GM18499 (cell line): ENCODE results near the gene FBXL4.
"Not testable (repeated sequence)": the region's sequence is repeated elsewhere in the genome, so short reads cannot be mapped to it uniquely, and the experiment has no call there.

Experiments used
- ATAC-seq: cut with Tn5 transposase; IDR thresholded peaks from one replicate; pipeline ENCODE4 v1.9.1; 2021; ENCODE audit warnings: moderate number of reproducible peaks; ENCODE audit not compliant: insufficient read depth, unreplicated experiment

The FBXL4 gene

DNA sequence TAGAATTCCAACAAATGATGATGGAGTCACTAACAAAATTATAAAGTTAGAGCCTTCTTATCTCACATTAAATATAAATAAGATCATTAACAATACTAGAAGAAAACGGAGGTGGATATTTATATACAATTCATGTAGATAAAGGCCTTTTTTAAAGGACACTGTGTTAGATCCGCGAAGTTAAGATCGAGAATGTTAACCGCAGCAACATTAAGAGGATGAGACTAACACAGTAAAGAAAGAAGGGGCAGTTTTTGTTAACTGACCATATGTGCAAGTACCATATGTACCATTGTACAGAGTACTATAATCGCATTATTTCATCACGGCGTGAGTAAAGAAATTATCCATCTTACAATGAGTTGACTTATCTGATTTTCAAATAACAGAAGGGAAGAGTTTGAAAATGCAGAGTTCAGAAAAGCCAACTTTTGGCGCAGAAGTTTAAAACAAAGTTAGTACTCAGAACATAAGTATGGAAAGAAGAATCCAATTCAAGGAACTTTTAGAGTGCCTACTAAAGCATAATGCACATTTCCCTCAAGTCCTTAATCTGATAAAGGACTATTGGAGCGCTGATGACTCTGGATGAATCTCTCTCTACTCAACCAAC is 1.4 kb downstream of the FBXL4 start:
- ATAC-seq: no peak

DNA sequence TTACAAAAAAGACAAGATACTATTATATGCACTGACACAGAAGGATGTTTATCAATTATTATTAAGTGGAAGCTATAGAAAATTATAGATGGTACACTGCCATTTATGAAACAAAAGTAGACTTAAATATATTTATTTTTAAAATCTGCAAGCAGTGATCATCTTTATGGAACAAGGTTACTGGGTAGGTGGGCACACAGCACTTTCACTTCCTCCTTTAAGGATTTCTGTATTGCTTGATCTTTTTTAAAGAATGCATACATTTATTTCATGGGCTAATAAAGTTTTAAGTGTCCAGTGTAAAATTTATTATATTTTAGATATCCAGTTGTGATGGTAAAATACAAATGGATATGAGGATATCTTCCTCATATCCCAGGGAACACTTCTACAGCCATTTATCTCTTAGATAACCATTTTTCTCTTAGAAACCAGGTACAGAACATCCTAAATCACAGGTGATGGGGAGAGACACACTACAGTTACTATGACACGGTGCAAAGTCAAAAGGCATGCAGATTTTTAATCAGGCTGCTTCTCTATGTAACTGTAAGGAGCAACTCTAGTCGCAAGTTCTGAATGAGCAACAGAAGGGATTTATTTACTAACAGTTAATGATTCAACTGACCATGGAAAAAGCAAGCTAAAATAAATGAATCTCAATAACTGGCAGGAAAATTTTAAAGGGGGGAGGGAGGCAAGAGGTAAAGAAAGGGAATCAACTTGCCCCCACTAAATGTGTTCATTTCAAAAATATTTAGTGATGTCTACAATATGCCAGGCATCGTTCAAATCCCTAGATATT is 2.2 kb downstream of the FBXL4 start:
- no peak for ATAC-seq

DNA sequence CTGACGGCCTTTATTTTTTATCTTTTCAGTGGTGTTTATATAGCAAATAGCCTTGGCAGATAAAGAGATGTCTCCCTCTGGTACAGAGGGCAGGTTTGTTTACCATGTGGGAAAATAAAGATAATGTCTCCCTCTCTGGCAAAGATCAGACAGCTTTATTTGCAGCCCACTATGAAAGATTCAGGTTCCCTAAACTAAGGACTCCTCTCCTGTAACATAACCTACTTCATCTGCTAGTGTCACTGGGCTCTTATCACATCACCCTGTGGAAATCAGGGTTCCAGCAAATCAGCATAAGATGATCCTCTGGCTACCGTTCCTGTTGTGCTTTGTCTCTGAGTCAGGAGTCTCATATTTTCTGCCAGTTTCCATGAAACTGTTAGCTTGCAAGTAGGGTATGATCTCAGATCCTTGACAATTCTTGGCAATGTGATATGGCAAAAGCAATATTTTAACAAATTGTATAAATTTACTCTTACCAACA is 3.1 kb downstream of the FBXL4 start:
- ATAC-seq: no peak

- ATAC-seq: no peak
Observed at GRCh38 chr6:98944168-98944567, 3.6 kb downstream of the FBXL4 start.

- ATAC-seq: no peak
Observed at GRCh38 chr6:98942263-98942803, 5.4 kb downstream of the FBXL4 start.

DNA sequence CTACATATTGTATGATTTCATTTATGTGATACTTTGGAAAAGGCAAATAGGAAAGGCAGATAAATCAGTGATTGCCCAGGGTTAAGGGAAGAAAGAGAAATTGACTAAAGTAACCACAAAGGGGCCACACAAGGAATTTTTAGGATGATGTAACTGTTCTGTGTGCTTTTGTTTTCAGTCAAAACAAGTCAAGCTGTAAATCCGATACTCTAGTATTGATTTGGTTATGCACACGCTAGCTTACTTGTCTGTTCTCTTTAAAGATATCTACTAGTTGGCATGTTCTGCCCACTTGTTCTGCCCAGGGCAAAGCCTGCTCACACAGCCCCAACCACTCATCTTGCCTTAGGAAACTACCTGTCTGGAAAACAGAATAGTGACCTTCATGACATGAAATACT is 6.4 kb downstream of the FBXL4 start:
- ATAC-seq: no peak

DNA sequence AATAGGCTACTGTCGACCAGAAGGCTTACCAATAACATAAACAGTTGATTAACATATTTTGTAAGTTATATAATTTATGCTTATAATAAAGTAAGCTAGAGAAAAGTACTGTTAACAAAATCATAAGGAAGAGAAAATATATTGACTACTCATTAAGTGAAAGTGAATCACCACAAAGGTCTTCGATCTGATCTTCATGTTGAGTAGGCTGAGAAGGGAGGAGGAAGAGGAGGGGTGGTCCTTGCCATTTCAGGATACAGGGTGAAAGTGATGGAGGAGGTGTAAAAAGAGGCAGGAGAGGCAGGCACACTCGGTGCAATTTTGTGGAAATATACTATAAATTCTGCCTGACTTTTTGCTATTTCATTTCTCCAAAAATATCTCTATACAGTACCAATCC is 10.4 kb downstream of the FBXL4 start:
- no peak for ATAC-seq

- ATAC-seq: no peak
Observed at GRCh38 chr6:98932381-98932780, 15.4 kb downstream of the FBXL4 start.

DNA sequence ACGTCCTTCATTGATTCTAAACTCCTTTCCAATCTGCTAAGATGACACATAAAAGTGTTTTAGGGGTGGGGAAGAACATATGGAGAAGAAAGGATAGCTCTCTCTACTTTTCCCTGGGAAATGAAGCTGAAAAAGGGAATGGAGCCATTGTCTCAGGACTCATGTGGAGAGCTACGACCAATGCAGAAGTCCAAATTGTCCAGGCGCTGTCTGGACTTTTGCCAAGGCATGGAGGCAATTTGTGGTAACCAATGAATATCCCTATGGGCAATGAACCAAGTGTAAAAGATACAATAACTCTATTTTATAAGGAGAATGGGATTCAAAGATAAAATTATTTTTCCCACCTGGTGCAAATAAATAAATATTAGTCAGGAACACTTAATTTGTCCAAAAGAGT is 16.1 kb downstream of the FBXL4 start:
- no peak for ATAC-seq

GRCh38 chr6:98929498-98930060 is 18.2 kb downstream of the FBXL4 start:
- ATAC-seq: no peak

DNA sequence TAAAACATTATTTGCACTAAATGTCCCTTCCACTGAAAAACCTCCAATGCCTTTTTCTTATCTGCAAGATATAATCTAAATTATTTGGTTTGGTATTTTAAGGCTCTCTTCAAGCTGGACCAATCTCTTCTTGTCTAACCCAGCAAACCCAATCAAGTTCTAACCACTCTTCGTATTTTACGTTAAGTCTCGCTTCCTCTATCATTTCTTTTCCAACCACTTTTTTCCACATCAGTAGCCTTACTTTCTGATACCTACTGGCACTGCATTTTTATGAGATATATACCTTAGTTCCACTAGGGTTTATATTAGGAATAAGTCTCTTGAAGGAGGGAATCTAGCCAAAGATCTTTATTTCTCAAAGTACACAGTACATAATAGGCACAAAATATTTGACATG is 19.1 kb downstream of the FBXL4 start:
- no peak for ATAC-seq

DNA sequence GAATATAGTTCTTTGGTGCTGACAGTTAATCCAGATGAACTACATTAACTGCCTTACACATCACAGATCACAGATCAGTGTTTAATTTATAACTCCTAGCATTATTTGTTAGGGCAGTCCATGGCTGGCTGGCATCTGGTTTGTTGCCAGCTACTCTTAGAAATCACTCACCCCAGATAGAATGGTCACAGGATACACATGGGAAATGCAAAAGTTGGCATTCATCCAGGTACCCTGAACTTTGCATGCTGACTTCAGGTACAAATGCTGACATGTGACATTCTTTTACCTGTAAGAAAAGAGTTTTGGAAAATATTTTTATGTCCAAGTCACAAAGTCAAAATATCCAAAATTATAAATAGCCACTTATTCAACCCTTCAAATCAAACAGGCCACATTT is 20.2 kb downstream of the FBXL4 start:
- ATAC-seq: no peak

- no peak for ATAC-seq
Observed at GRCh38 chr6:98925831-98926230, 21.9 kb downstream of the FBXL4 start.

DNA sequence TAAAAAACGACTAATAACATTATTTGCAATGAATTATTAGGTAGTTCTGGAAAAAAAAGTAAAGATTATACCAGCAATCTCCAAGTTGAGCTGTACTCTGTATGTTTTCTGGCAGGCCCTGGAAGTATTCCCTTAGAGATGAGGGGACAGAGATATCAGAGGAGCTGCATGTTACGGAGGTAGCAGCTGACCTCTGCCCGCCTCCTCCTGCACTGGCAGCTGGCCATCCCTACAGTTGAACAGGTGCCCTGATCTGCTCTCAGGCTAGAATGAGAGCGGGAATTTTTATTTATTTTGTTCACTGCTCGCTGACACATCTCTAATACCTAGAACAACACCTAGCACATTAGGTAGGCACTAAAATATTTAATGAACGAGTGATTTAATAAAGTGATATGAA is 23.1 kb downstream of the FBXL4 start:
- ATAC-seq: no peak

- ATAC-seq: peak; percentile 71
Observed at GRCh38 chr6:98920904-98921431, 26.8 kb downstream of the FBXL4 start.

DNA sequence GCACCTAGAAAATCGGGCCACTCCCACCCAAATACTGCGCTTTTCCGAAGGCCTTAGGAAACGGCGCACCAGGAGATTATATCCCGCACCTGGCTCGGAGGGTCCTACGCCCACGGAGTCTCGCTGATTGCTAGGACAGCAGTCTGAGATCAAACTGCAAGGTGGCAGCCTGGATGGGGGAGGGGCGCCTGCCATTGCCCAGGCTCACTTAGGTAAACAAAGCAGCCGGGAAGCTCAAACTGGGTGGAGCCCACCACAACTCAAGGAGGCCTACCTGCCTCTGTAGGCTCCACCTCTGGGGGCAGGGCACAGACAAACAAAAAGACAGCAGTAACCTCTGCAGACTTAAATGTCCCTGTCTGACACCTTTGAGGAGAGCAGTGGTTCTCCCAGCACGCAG is 36.8 kb downstream of the FBXL4 start:
- not testable (repeated sequence) for ATAC-seq

GRCh38 chr6:98909236-98909635 is 38.5 kb downstream of the FBXL4 start:
- ATAC-seq: no peak

DNA sequence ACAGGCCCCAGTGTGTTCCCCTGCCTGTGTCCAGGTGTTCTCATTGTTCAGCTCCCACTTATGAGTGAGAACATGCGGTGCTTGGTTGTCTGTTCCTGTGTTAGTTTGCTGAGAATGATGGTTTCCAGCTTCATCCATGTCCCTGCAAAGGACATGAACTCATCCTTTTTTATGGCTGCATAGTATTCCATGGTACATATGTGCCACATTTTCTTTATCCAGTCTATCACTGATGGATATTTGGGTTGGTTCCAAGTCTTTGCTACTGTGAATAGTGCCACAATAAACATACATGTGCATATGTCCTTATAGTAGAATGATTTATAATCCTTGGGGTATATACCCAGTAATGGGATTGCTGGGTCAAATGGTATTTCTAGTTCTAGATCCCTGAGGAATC is 41.4 kb downstream of the FBXL4 start:
- ATAC-seq: not testable (repeated sequence)

DNA sequence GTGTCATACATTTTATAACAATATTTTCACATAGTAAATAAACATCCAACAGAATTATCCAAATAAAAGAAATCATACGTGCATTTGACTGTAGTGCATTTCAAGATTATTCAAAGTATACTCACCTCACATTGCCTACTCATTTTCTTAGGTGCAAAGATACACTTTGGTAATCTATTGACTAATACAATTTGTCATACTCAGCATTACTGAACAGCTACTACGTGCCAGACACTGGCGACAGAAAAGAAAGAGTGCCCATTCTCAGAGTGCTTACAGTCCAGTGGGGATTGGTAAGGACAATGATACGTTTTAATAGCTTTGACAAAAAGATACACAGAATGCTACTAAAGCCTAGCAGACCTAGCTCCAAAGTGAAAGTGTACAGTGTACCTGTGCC is 42.0 kb downstream of the FBXL4 start:
- ATAC-seq: no peak

DNA sequence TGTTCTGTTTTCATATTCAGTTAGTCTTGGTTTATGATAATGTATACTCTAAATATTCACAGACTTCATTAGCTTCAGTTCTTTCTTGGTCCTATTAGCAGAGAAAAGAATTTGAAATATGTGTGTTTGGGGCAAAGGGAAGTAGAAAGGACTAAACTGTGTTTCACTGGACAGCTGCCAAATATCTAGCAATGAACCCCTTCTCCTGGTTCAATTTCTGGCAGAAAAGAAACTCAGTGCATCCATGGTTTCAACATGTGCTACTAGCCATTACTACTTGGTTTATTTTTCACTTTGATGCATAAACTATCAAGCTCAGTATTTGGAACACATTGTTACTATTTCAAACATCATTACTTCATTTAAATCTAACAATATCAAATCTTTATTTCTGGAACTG is 43.6 kb downstream of the FBXL4 start:
- ATAC-seq: no peak

GRCh38 chr6:98900706-98901105 is 47.0 kb downstream of the FBXL4 start:
- no peak for ATAC-seq
